ENCODE measurements around the gene GFRA3.

DNA sequence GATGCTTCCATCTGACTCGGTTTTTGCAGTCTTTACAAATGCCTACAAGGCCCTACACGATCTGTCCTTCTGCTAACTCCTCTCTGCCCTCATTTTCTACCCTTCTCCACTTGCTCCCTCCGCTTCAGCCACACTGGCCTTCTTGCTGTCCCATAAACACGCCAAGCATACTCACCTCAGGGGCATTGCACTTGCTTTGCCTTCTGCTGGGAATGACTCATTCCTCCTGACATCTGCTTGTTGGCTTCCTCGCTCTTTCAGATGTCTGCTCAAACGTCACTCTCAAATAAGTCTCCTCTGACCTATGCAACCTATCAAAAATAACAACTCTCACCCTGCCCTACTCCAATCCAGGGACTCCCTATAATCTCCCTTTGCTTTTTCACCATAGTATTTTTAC lies 29.0 kb upstream of the GFRA3 start:
- TF ChIP-seq POLR2AphosphoS5 (IDR thresholded peaks at IDR 0.05; ENCODE audit: low read depth, low read length) (no peak), TAF1 (IDR thresholded peaks at IDR 0.05; ENCODE audit: borderline replicate concordance, low read depth, low read length) (no peak), POLR2A (IDR thresholded peaks at IDR 0.05; ENCODE audit: low read depth, low read length) (no peak)
